Right cardiac atrium (tissue), 5 donors: ENCODE results near the gene PURA. TPM values are rescaled to one million over a fixed set of nuclear protein-coding genes. Genes with fewer than 3 reads are reported as not detected.

Experiments used
- ATAC-seq, 2 donors: fragments of 200-7000 bp; cut with Tn5 transposase; one replicate each; pipeline versions ENCODE4 v1.8.0 to v1.9.1; 2020; ENCODE audit warnings: moderate library complexity in 2 of 2, mild to moderate bottlenecking in 1 of 2
- DNase-seq, 3 donors: peaks; one replicate each; pipeline ENCODE4 v3.0.0-alpha.2; 2020
- H3K27ac ChIP-seq: one replicate; pipeline ENCODE4 v1.5.1; 2013; ENCODE audit warnings: mild to moderate bottlenecking, low read length, control low read depth, moderate library complexity
- H3K27me3 ChIP-seq: one replicate; pipeline ENCODE4 v1.6.1; 2013; ENCODE audit not compliant: control insufficient read depth, insufficient read depth
- H3K4me1 ChIP-seq: one replicate; pipeline ENCODE4 v1.6.1; 2013; ENCODE audit warnings: low read length; ENCODE audit not compliant: control insufficient read depth, insufficient read depth
- H3K4me3 ChIP-seq: one replicate; pipeline ENCODE4 v1.5.1; 2013; ENCODE audit warnings: low read length, control low read depth
- H3K9me3 ChIP-seq: one replicate; pipeline ENCODE4 v1.6.1; 2013; ENCODE audit warnings: low read length; ENCODE audit not compliant: control insufficient read depth
- WGBS: extraction: QIAGEN DNeasy Blood & Tissue Kit; methylation state at CpG from one replicate; pipeline ENCODE4 v1.1.7; 2013; 5-methylcytosine and 5-hydroxymethylcytosine counted together
- intact Hi-C, 4 donors: fragments of 100-400 bp; cut with DNase I; formaldehyde crosslinking; loops; one replicate each; pipeline versions ENCODE4 v1.11.0 to v1.14.0; 2022 to 2023
- long read RNA-seq, 4 donors: library from polyadenylated mRNA; unstranded; transcript quantifications; one replicate each; pipeline ENCODE4 v2.0.0, GENCODE V29; 2020 to 2021
- polyA plus RNA-seq: library from polyadenylated mRNA; stranded (reverse); fragments of 200-250 nt; gene quantifications from one replicate; pipeline ENCODE4 v1.2.3, GENCODE V29; 2013
- total RNA-seq, 4 donors: library from RNA; stranded (reverse); fragmentation: NEBNext Ultra II Directional; extraction: Animal tissue kit (Norgen Biotek cat#: 25700); gene quantifications; one replicate each; pipeline ENCODE4 v1.2.1, GENCODE V29; 2021
- donor health status: healthy with polysubstance abuse.
- donor health status: DM: no; HTN: yes; CAD: no.
- donor health status: DM: no; HTN: no; CAD: no.
- donor health status: DM: no; HTN: yes; CAD: no; lungs with severe emphysema.
- donor health status: DM: yes; HTN: yes; CAD: no.

Gene PURA
- total RNA-seq (10 to 100 TPM; 25.7 to 37.1 (median 32.9) TPM), polyA plus RNA-seq (6.1 TPM)
- long read RNA-seq, donor 1, full-length matches to known transcripts, result 67 of 117 reads
- long read RNA-seq, donor 1, partial matches to known transcripts, result 0 of 117 reads
- long read RNA-seq, donor 1, other reads (novel, unspliced or antisense), result 50 of 117 reads
- long read RNA-seq, donor 2, full-length matches to known transcripts, result 11 of 32 reads
- long read RNA-seq, donor 2, partial matches to known transcripts, result 0 of 32 reads
- long read RNA-seq, donor 2, other reads (novel, unspliced or antisense), result 21 of 32 reads
- long read RNA-seq, donor 3, full-length matches to known transcripts, result 17 of 17 reads
- long read RNA-seq, donor 3, partial matches to known transcripts, result 0 of 17 reads
- long read RNA-seq, donor 3, other reads (novel, unspliced or antisense), result 0 of 17 reads
- long read RNA-seq, donor 4, full-length matches to known transcripts, result 16 of 23 reads
- long read RNA-seq, donor 4, partial matches to known transcripts, result 0 of 23 reads
- long read RNA-seq, donor 4, other reads (novel, unspliced or antisense), result 7 of 23 reads

DNA sequence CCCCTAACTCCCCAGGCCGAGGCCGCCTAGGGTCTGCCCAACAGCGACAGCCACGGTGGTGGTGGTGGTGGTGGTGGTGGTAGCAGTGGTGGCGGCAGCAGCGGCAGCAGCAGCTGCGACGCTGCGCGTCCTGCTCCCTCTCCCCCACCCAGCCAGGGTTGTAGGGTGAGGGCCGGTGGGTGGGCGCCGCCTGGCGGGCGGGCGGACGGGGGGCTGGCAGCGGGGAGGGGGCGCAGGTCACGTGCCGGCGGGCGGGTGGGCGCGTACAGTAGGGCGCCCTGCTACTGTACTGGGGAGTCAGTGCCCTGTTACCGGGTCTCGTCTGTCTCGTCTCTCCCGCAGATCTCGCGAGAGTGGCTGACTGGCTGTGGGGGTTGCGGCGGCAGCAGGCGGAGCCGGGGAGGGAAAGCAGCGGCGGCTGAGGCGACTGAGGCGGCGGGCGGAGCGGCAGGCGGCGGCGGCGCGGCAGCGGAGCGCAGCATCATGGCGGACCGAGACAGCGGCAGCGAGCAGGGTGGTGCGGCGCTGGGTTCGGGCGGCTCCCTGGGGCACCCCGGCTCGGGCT lies at the start of gene PURA:
TSS of gene PURA (plus strand) at position 411 of the 565 bp plus-strand sequence. CDS start at position 484, 73 bp downstream.
- DNase-seq (peak; percentile 96 to 98 (median 98)), ATAC-seq (peak; percentile 96 to 97)
- Histone ChIP-seq H3K4me3 (peak within 1 kb of the TSS; percentile 77), H3K4me1 (peaks cover 5% of the 10 kb centered on the region), H3K9me3 (no peaks in the 10 kb centered on the region), H3K27me3 (no peaks in the 10 kb centered on the region), H3K27ac (peak within 1 kb of the TSS; percentile 92)
- intact Hi-C loops, result loop anchor here in 1 of 4 donors (5.0 kb wide), 1 partner anchor 34 kb away; no protein-coding TSS in a partner anchor
- WGBS, result under 1% methylated on average over 60 of the region's 60 CpGs

DNA sequence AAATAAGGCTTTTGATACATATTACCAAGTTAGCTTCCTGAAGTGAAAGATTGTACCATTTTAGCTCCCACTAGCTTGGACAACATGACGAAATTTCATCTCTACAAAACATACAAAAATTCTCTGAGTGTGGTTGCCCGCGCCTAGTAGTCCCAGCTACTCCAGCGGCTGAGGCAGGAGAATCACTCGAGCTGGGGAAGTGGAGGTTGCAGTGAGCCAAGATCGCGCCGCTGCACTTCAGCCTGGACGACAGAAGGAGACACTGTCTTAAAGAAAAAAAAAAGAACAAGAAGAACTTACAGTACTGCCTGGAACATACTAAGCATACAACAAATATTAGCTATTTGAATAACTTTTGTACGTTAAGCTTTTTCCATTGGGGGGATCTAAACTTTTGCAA lies 41.1 kb upstream of the PURA start:
- Histone ChIP-seq H3K4me1 (no peaks in the 10 kb centered on the region), H3K9me3 (no peaks in the 10 kb centered on the region), H3K4me3 (no peak overlapping the region), H3K27me3 (no peaks in the 10 kb centered on the region), H3K27ac (no peak overlapping the region)
- ATAC-seq (no peak), DNase-seq (peak; percentile 14 to 62 (median 44))
- WGBS, result 42% methylated on average over 10 of the region's 10 CpGs
- intact Hi-C loops, result loop anchor here in 3 of 4 donors (2.0 to 5.0 kb wide), 2 partner anchors 84 kb away; no protein-coding TSS in a partner anchor

DNA sequence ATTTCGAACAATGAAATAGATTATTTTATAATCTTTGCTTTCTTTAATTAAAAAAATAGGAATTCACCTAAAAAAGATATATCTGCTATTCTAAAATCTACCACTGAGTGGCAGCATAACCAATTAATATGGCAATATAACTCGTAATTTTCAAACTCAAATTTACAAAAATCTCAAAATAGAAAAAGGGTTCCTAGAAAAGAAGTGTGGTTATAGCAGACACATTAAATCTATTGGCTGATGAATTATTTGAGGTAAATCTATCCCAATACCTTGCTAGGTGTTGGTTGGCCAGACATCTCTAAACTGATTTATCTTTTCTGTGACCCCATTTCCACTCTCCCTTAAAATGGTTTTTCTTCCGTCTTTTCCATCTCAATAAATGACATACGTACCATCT lies 40.6 kb upstream of the PURA start:
- Histone ChIP-seq H3K27ac (no peak overlapping the region), H3K9me3 (no peaks in the 10 kb centered on the region), H3K27me3 (no peaks in the 10 kb centered on the region), H3K4me3 (no peak overlapping the region), H3K4me1 (no peaks in the 10 kb centered on the region)
- ATAC-seq (no peak), DNase-seq (no peak)
- 10% methylated on average over 4 of the region's 4 CpGs for WGBS
- intact Hi-C loops, result loop anchor here in 3 of 4 donors (2.0 to 5.0 kb wide), 2 partner anchors 84 kb away; no protein-coding TSS in a partner anchor

DNA sequence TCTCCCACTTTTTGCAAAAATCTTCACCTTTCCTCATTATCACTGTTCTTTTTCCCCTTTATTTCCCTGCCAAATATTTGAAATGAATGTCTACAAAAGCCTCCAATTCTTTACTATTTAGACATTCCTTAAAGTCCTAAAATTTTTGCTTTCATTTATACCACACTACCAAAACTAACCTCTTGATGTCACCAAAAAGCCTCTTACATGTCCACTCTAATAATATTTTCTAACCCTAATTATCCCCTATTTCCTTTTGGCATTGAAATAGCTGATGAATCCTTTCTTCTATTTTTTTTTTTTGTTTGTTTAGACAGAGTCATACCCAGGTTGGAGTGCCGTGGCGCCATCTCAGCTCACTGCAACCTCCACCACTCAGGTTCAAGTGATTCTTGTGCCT lies 38.5 kb upstream of the PURA start:
- peak in 1 of 3 donors; percentile 21 for DNase-seq
- no peaks in the 10 kb centered on the region for H3K4me1 ChIP-seq
- intact Hi-C loops, result loop anchor here in 1 of 4 donors (5.0 kb wide), 1 partner anchor 72 kb away; no protein-coding TSS in a partner anchor
- 51% methylated on average over 2 of the region's 2 CpGs for WGBS
- H3K9me3 ChIP-seq, result no peaks in the 10 kb centered on the region
- no peak overlapping the region for H3K4me3 ChIP-seq
- no peak for ATAC-seq
- H3K27me3 ChIP-seq, result no peaks in the 10 kb centered on the region
- no peak overlapping the region for H3K27ac ChIP-seq

DNA sequence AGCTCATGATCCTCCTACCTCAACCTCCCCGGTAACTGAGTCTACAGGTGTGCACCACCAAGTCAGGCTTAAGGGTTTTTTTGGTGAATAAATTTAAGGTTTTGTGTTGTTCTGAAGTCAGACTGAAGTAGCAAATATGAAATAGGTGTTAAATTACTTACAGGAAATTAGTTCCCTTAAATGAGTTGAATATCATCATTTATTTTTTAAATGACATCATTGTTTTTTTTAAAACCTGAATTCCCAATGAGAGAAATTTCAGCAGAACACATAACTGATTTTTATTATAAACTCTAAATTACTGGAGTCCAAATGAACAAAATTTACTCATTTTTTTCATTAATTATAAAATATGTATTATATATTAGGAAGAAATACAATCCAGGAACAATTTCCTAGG lies 37.8 kb upstream of the PURA start:
- intact Hi-C loops, result loop anchor here in 1 of 4 donors (5.0 kb wide), 1 partner anchor 71 kb away; no protein-coding TSS in a partner anchor
- no peak overlapping the region for H3K27ac ChIP-seq
- ATAC-seq (no peak), DNase-seq (no peak)
- H3K4me1 ChIP-seq, result no peaks in the 10 kb centered on the region
- no peak overlapping the region for H3K4me3 ChIP-seq
- WGBS, result 96% methylated on average over 1 of the region's 1 CpG
- no peaks in the 10 kb centered on the region for H3K9me3 ChIP-seq
- no peaks in the 10 kb centered on the region for H3K27me3 ChIP-seq

DNA sequence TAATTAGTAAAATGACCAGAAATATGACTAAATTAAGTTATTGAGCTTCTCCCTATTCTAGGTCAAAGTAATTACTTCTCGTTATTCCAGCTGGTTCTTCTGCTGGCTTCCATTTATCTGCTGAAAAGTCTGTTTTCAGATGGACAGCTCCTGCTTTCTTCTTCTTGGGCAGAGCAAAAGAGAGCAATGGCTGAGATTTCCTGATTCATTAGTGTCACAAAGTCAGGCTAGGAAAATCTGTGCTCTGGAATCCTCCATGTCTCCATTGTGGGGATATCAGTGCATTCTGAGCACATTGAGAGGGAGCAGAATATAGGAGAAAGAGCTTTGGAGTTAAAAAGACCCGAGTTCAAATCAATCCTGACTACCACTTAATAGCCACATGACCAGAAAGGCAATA lies 37.1 kb upstream of the PURA start:
- H3K4me3 ChIP-seq, result no peak overlapping the region
- ATAC-seq (no peak), DNase-seq (no peak)
- no peaks in the 10 kb centered on the region for H3K9me3 ChIP-seq
- WGBS, result 57% methylated on average over 2 of the region's 2 CpGs
- intact Hi-C loops, result loop anchor here in 1 of 4 donors (5.0 kb wide), 1 partner anchor 71 kb away; no protein-coding TSS in a partner anchor
- no peak overlapping the region for H3K27ac ChIP-seq
- no peaks in the 10 kb centered on the region for H3K4me1 ChIP-seq
- H3K27me3 ChIP-seq, result no peaks in the 10 kb centered on the region

DNA sequence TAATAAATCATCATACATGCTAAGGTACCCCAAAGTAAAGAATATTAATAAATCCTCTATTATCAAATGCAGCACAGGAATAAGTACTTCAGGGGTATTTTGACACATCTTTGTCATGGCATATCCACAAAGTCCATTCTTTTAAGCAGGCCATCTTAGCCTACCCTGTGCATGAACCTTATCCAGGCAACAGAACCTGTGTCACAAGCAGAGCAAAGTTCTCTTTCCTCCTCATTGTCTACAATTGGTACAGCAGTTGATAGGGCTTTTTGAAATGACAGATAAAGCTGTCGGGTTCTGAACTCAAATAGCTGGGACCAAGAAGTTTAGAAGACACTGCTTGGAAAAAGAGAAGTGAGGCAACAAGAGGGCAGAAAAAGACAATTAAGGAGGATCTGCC lies 30.8 kb upstream of the PURA start:
- Histone ChIP-seq H3K9me3 (no peaks in the 10 kb centered on the region), H3K27me3 (no peaks in the 10 kb centered on the region), H3K4me3 (no peak overlapping the region), H3K4me1 (no peaks in the 10 kb centered on the region), H3K27ac (no peak overlapping the region)
- no peak for DNase-seq
- intact Hi-C loops, result loop anchor here in 1 of 4 donors (5.0 kb wide), 1 partner anchor 59 kb away; no protein-coding TSS in a partner anchor
- WGBS, result 56% methylated on average over 1 of the region's 1 CpG
- ATAC-seq, result no peak

DNA sequence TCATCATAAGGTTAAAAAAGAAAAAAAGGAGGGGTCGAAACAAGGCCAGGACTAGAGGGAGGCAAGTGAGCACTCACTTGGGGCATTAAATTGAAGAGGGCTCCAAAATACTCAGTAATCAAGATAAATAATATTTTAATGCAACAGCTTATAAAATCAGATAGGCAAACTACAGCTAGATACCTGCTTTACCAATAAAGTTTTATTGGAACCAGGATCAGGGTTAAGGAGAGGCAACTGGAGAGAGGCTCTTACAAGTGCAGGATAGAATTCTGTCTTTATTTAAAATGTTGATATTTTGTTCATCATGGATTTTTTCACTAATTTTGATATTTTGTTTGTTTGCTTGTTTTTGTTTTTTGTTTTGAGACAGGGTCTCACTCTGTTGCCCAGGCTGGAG lies 30.3 kb upstream of the PURA start:
- intact Hi-C loops, result loop anchor here in 1 of 4 donors (5.0 kb wide), 1 partner anchor 59 kb away; no protein-coding TSS in a partner anchor
- ATAC-seq, result no peak
- no peak overlapping the region for H3K4me3 ChIP-seq
- no peaks in the 10 kb centered on the region for H3K9me3 ChIP-seq
- H3K27ac ChIP-seq, result no peak overlapping the region
- 89% methylated on average over 1 of the region's 1 CpG for WGBS
- no peaks in the 10 kb centered on the region for H3K4me1 ChIP-seq
- DNase-seq, result no peak
- no peaks in the 10 kb centered on the region for H3K27me3 ChIP-seq

DNA sequence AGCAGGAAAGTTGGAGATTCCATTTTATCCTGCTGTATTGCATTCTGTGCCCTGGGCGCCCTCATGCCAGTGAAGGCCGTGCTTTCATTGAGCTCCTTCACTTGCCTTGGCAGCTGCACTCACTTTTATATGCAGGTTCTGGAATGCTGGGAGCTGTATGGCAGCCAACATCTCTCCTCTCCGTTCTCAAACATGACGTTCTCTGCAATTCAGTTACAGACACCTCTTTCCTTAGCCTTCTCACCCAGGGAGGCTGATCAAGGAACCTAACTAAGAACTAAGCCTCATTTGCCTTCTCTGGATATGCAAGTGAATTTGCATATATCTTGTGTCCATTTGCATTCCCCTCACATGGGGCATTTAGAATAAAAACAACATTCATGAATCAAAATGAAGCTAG lies 29.4 kb upstream of the PURA start:
- Histone ChIP-seq H3K9me3 (no peaks in the 10 kb centered on the region), H3K27ac (no peak overlapping the region), H3K4me3 (no peak overlapping the region), H3K4me1 (no peaks in the 10 kb centered on the region), H3K27me3 (no peaks in the 10 kb centered on the region)
- DNase-seq, result peak in 2 of 3 donors; percentile 15 to 43
- intact Hi-C loops, result loop anchor here in 1 of 4 donors (5.0 kb wide), 1 partner anchor 58 kb away; no protein-coding TSS in a partner anchor
- 32% methylated on average over 4 of the region's 4 CpGs for WGBS
- peak; percentile 62 to 64 for ATAC-seq

DNA sequence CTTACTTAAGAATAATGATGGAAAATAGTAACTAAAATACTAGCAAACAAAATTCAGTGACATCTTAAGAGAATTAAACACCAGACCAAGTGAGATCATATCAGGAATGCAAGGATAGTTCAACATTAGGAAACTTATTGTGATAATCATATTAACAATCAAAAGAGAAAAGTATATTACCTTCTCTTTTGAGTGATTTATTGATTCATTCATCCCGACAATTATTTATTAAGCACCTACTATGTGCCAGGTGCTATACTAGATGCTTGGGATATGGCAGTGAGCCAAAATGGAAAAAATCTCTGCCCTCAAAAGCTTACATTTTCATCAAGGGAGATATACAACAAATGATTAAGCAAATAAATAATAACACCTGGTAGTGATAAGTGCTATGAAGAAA lies 23.7 kb upstream of the PURA start:
- ATAC-seq (no peak), DNase-seq (no peak)
- 89% methylated on average over 1 of the region's 1 CpG for WGBS
- intact Hi-C loops, result no loop called here
- H3K27me3 ChIP-seq, result no peaks in the 10 kb centered on the region
- no peak overlapping the region for H3K27ac ChIP-seq
- no peak overlapping the region for H3K4me3 ChIP-seq
- no peaks in the 10 kb centered on the region for H3K4me1 ChIP-seq
- no peaks in the 10 kb centered on the region for H3K9me3 ChIP-seq

DNA sequence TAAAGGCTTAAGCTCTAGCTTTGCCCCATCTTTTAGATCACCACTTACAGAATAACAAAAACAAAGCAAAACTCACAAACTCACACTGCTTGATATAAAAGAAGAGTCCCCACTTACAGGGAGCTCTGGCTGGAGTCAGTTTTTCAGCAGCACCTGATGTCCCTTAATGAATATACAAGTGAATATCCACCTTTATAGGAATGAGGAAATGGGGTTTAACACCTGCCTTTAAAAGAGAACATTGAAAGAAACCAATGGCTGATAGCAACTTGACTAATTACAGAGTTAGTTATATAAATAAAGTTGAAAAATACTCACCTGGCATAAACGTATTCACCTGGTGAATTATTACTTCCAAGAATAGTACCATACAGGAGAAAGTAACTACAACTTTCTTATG lies 20.7 kb upstream of the PURA start:
- intact Hi-C loops, result no loop called here
- no peak for ATAC-seq
- no peaks in the 10 kb centered on the region for H3K9me3 ChIP-seq
- no peaks in the 10 kb centered on the region for H3K27me3 ChIP-seq
- H3K4me1 ChIP-seq, result no peaks in the 10 kb centered on the region
- no peak overlapping the region for H3K27ac ChIP-seq
- no peak overlapping the region for H3K4me3 ChIP-seq
- WGBS, result 47% methylated on average over 1 of the region's 1 CpG
- no peak for DNase-seq
